SK-N-MC (cell line): ENCODE results near the gene UBL7.

Experiments
- EZH2 ChIP-seq: fragments of 200-600 bp; sonication (generic); IDR thresholded peaks from one replicate; pipeline ENCODE4 v1.6.1; 2017; ENCODE audit warnings: antibody characterized with exemption
- FOXP2 ChIP-seq: optimal IDR thresholded peaks from 2 replicates; pipeline ENCODE3; 2011; ENCODE audit warnings: mild to moderate bottlenecking, moderate library complexity; ENCODE audit not compliant: insufficient read depth; ENCODE audit errors: extremely low read length, control extremely low read depth
- POLR2AphosphoS5 ChIP-seq: IDR thresholded peaks from 2 replicates; pipeline ENCODE4 v1.6.1; 2012; ENCODE audit warnings: mild to moderate bottlenecking, low read depth, low read length, borderline replicate concordance

DNA sequence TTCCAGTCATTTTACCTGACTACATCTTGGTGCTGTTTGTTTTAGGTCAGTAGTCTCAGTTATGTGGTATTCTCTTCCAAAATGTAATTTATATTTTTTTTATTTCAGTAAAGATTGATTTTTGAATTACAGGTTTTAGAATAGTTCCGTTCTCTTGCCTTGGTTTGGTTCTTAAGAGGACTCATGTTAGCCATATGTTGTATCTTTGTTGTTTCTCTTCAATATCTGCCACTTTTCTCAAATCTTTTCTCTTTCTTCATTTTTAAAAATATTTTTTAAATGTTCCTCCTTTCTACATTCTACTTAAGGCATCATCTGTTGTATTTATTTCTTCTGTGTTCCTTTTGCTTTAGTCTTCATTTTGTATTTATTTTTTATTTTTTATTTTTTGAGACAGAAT, 5.6 kb upstream of the UBL7 start:
- TF ChIP-seq POLR2AphosphoS5 (no peak), FOXP2 (no peak), EZH2 (no peak)
